ENCODE results near the gene ATG5. TPM values are rescaled to one million over a fixed set of nuclear protein-coding genes. Genes with fewer than 3 reads are reported as not detected.
"Not testable (repeated sequence)": the region's sequence is repeated elsewhere in the genome, so short reads cannot be mapped to it uniquely, and the experiment has no call there.

ATG5 gene
- total RNA-seq, 1 experiment from 2014 or later, result 63.3 TPM

- no peak for DNase-seq
- H3K9me3 ChIP-seq (ENCODE audit: low read length), result no peaks in the 10 kb centered on the region
- H3K27ac ChIP-seq (ENCODE audit: low read length), result no peak overlapping the region
Measured at GRCh38 chr6:106244931-106245330, 80.6 kb downstream of the ATG5 start.

GRCh38 chr6:106244521-106244920 is 81.0 kb downstream of the ATG5 start:
- DNase-seq, result no peak

More at GRCh38 chr6:106244931-106245330, 80.6 kb downstream of the ATG5 start:
- no peak overlapping the region for H2AFZ ChIP-seq (ENCODE audit: low read length)
- peaks cover 31% of the 10 kb centered on the region for H3K4me1 ChIP-seq (ENCODE audit: low read length)
- H3K9ac ChIP-seq (ENCODE audit: low read length), result no peak overlapping the region
- no peaks in the 10 kb centered on the region for H3K27me3 ChIP-seq (ENCODE audit: low read length)
- no peaks in the 10 kb centered on the region for H4K20me1 ChIP-seq (ENCODE audit: insufficient read depth, low read depth, low read length)
- H3K36me3 ChIP-seq (ENCODE audit: insufficient read depth, low read length), result peaks cover 29% of the 10 kb centered on the region
- H3K9me2 ChIP-seq (replicated peaks; ENCODE audit: insufficient read depth, low read length), result no peaks in the 10 kb centered on the region
- peaks cover 80% of the 10 kb centered on the region for H3K79me2 ChIP-seq (ENCODE audit: low read length)
- H3K4me2 ChIP-seq (ENCODE audit: low read depth, low read length, poor library complexity, severe bottlenecking), result no peak overlapping the region
- H3K4me3 ChIP-seq (ENCODE audit: low read length), result no peak overlapping the region

GRCh38 chr6:106243261-106243660 is 82.3 kb downstream of the ATG5 start:
- H3K79me2 ChIP-seq (ENCODE audit: low read length), result peaks cover 83% of the 10 kb centered on the region
- H3K4me1 ChIP-seq (ENCODE audit: low read length), result peaks cover 23% of the 10 kb centered on the region

More at GRCh38 chr6:106244521-106244920, 81.0 kb downstream of the ATG5 start:
- no peak overlapping the region for H3K4me2 ChIP-seq (ENCODE audit: low read depth, low read length, poor library complexity, severe bottlenecking)
- no peak overlapping the region for H2AFZ ChIP-seq (ENCODE audit: low read length)
- peaks cover 80% of the 10 kb centered on the region for H3K79me2 ChIP-seq (ENCODE audit: low read length)
- no peaks in the 10 kb centered on the region for H3K27me3 ChIP-seq (ENCODE audit: low read length)
- peaks cover 27% of the 10 kb centered on the region for H3K4me1 ChIP-seq (ENCODE audit: low read length)
- H3K4me3 ChIP-seq (ENCODE audit: low read length), result no peak overlapping the region
- no peaks in the 10 kb centered on the region for H3K9me3 ChIP-seq (ENCODE audit: low read length)
- no peak overlapping the region for H3K9ac ChIP-seq (ENCODE audit: low read length)
- no peaks in the 10 kb centered on the region for H3K9me2 ChIP-seq (replicated peaks; ENCODE audit: insufficient read depth, low read length)
- no peaks in the 10 kb centered on the region for H4K20me1 ChIP-seq (ENCODE audit: insufficient read depth, low read depth, low read length)
- H3K27ac ChIP-seq (ENCODE audit: low read length), result no peak overlapping the region
- peaks cover 29% of the 10 kb centered on the region for H3K36me3 ChIP-seq (ENCODE audit: insufficient read depth, low read length)

GRCh38 chr6:106241498-106241897 is 84.1 kb downstream of the ATG5 start:
- Histone ChIP-seq H3K27ac (ENCODE audit: low read length) (no peak overlapping the region), H3K9me2 (replicated peaks; ENCODE audit: insufficient read depth, low read length) (no peaks in the 10 kb centered on the region), H3K9ac (ENCODE audit: low read length) (no peak overlapping the region), H2AFZ (ENCODE audit: low read length) (no peak overlapping the region), H3K79me2 (ENCODE audit: low read length) (peaks cover 86% of the 10 kb centered on the region), H3K4me3 (ENCODE audit: low read length) (no peak overlapping the region), H3K27me3 (ENCODE audit: low read length) (no peaks in the 10 kb centered on the region), H3K4me1 (ENCODE audit: low read length) (peaks cover 11% of the 10 kb centered on the region), H3K4me2 (ENCODE audit: low read depth, low read length, poor library complexity, severe bottlenecking) (no peak overlapping the region), H4K20me1 (ENCODE audit: insufficient read depth, low read depth, low read length) (no peaks in the 10 kb centered on the region), H3K9me3 (ENCODE audit: low read length) (no peaks in the 10 kb centered on the region), H3K36me3 (ENCODE audit: insufficient read depth, low read length) (peaks cover 23% of the 10 kb centered on the region)
- no peak for DNase-seq

More at GRCh38 chr6:106243261-106243660, 82.3 kb downstream of the ATG5 start:
- no peak overlapping the region for H3K9ac ChIP-seq (ENCODE audit: low read length)
- no peak overlapping the region for H3K4me3 ChIP-seq (ENCODE audit: low read length)
- H3K9me3 ChIP-seq (ENCODE audit: low read length), result no peaks in the 10 kb centered on the region
- no peaks in the 10 kb centered on the region for H3K27me3 ChIP-seq (ENCODE audit: low read length)
- no peaks in the 10 kb centered on the region for H4K20me1 ChIP-seq (ENCODE audit: insufficient read depth, low read depth, low read length)
- H2AFZ ChIP-seq (ENCODE audit: low read length), result no peak overlapping the region
- DNase-seq, result no peak
- no peak overlapping the region for H3K4me2 ChIP-seq (ENCODE audit: low read depth, low read length, poor library complexity, severe bottlenecking)
- H3K9me2 ChIP-seq (replicated peaks; ENCODE audit: insufficient read depth, low read length), result no peaks in the 10 kb centered on the region
- no peak overlapping the region for H3K27ac ChIP-seq (ENCODE audit: low read length)
- peaks cover 33% of the 10 kb centered on the region for H3K36me3 ChIP-seq (ENCODE audit: insufficient read depth, low read length)

- peaks cover 15% of the 10 kb centered on the region; the same call in 1 of the 2 replicates for H3K36me3 ChIP-seq (ENCODE audit: insufficient read depth, low read length)
Measured at GRCh38 chr6:106237286-106237685, 88.3 kb downstream of the ATG5 start.

GRCh38 chr6:106229876-106230445 is 95.6 kb downstream of the ATG5 start:
- not testable (repeated sequence) for H4K20me1 ChIP-seq (ENCODE audit: insufficient read depth, low read depth, low read length); H3K9me3 ChIP-seq (ENCODE audit: low read length); H3K4me3 ChIP-seq (ENCODE audit: low read length); H3K9me2 ChIP-seq (replicated peaks; ENCODE audit: insufficient read depth, low read length); H2AFZ ChIP-seq (ENCODE audit: low read length); H3K4me1 ChIP-seq (ENCODE audit: low read length); H3K36me3 ChIP-seq (ENCODE audit: insufficient read depth, low read length); DNase-seq; H3K4me2 ChIP-seq (ENCODE audit: low read depth, low read length, poor library complexity, severe bottlenecking); H3K27ac ChIP-seq (ENCODE audit: low read length); H3K9ac ChIP-seq (ENCODE audit: low read length); H3K27me3 ChIP-seq (ENCODE audit: low read length)
- H3K79me2 ChIP-seq (ENCODE audit: low read length), result peaks cover 43% of the 10 kb centered on the region

More at GRCh38 chr6:106237286-106237685, 88.3 kb downstream of the ATG5 start:
- H2AFZ ChIP-seq (ENCODE audit: low read length), result no peak overlapping the region
- no peak for DNase-seq
- no peak overlapping the region for H3K4me2 ChIP-seq (ENCODE audit: low read depth, low read length, poor library complexity, severe bottlenecking)
- H3K4me1 ChIP-seq (ENCODE audit: low read length), result no peaks in the 10 kb centered on the region
- no peaks in the 10 kb centered on the region for H3K9me3 ChIP-seq (ENCODE audit: low read length)
- H3K4me3 ChIP-seq (ENCODE audit: low read length), result no peak overlapping the region
- no peak overlapping the region for H3K27ac ChIP-seq (ENCODE audit: low read length)
- no peaks in the 10 kb centered on the region for H3K9me2 ChIP-seq (replicated peaks; ENCODE audit: insufficient read depth, low read length)
- peaks cover 77% of the 10 kb centered on the region for H3K79me2 ChIP-seq (ENCODE audit: low read length)
- H4K20me1 ChIP-seq (ENCODE audit: insufficient read depth, low read depth, low read length), result no peaks in the 10 kb centered on the region
- H3K9ac ChIP-seq (ENCODE audit: low read length), result no peak overlapping the region
- no peaks in the 10 kb centered on the region for H3K27me3 ChIP-seq (ENCODE audit: low read length)

- no peak for DNase-seq
- Histone ChIP-seq H3K27ac (ENCODE audit: low read length) (no peak overlapping the region), H3K4me3 (ENCODE audit: low read length) (no peak overlapping the region), H3K4me1 (ENCODE audit: low read length) (peaks cover 12% of the 10 kb centered on the region), H3K9me2 (replicated peaks; ENCODE audit: insufficient read depth, low read length) (no peaks in the 10 kb centered on the region), H3K4me2 (ENCODE audit: low read depth, low read length, poor library complexity, severe bottlenecking) (no peak overlapping the region), H4K20me1 (ENCODE audit: insufficient read depth, low read depth, low read length) (no peaks in the 10 kb centered on the region), H3K9me3 (ENCODE audit: low read length) (no peaks in the 10 kb centered on the region), H2AFZ (ENCODE audit: low read length) (no peak overlapping the region), H3K36me3 (ENCODE audit: insufficient read depth, low read length) (no peaks in the 10 kb centered on the region), H3K27me3 (ENCODE audit: low read length) (no peaks in the 10 kb centered on the region), H3K79me2 (ENCODE audit: low read length) (peaks cover 50% of the 10 kb centered on the region), H3K9ac (ENCODE audit: low read length) (no peak overlapping the region)
Measured at GRCh38 chr6:106227612-106228507, 97.7 kb downstream of the ATG5 start.

GRCh38 chr6:106226676-106227075 is 98.9 kb downstream of the ATG5 start:
- H3K9me2 ChIP-seq (replicated peaks; ENCODE audit: insufficient read depth, low read length), result no peaks in the 10 kb centered on the region
- H3K79me2 ChIP-seq (ENCODE audit: low read length), result peaks cover 58% of the 10 kb centered on the region
- H3K27me3 ChIP-seq (ENCODE audit: low read length), result no peaks in the 10 kb centered on the region
- H3K4me3 ChIP-seq (ENCODE audit: low read length), result no peak overlapping the region
- no peaks in the 10 kb centered on the region for H3K36me3 ChIP-seq (ENCODE audit: insufficient read depth, low read length)
- H3K9ac ChIP-seq (ENCODE audit: low read length), result no peak overlapping the region
- H4K20me1 ChIP-seq (ENCODE audit: insufficient read depth, low read depth, low read length), result no peaks in the 10 kb centered on the region
- 0 out of 2 replicates have a peak overlapping the region, but pooled peaks have one; percentile 2 for H3K27ac ChIP-seq (ENCODE audit: low read length)
- DNase-seq, result no peak
- H3K4me2 ChIP-seq (ENCODE audit: low read depth, low read length, poor library complexity, severe bottlenecking), result no peak overlapping the region
- peaks cover 12% of the 10 kb centered on the region for H3K4me1 ChIP-seq (ENCODE audit: low read length)
- H3K9me3 ChIP-seq (ENCODE audit: low read length), result no peaks in the 10 kb centered on the region
- no peak overlapping the region for H2AFZ ChIP-seq (ENCODE audit: low read length)
